GM23338 (cell line): ENCODE measurements around the gene NUP153. TPM values are rescaled to one million over a fixed set of nuclear protein-coding genes. Genes with fewer than 3 reads are reported as not detected.

Experiments used
- ATAC-seq: fragments of 200-7000 bp; cut with Tn5 transposase; 3 replicates; pipeline ENCODE4 v1.9.1; 2020
- DNase-seq: peaks from one replicate; pipeline ENCODE4 v3.0.0-alpha.2; 2015; ENCODE audit warnings: low spot score
- H2AFZ ChIP-seq: fragments of 200-600 bp; sonication (generic); 2 replicates; pipeline ENCODE4 v1.8.0; 2016; ENCODE audit warnings: antibody characterized with exemption, mild to moderate bottlenecking, moderate library complexity
- H3F3A ChIP-seq: fragments of 200-600 bp; sonication (generic); replicated peaks from 2 replicates; pipeline ENCODE4 v1.8.0; 2017; ENCODE audit warnings: antibody characterized with exemption, mixed run types, low read depth
- H3K27ac ChIP-seq: fragments of 200-600 bp; sonication (generic); 2 replicates; pipeline ENCODE4 v1.6.1; 2016; ENCODE audit warnings: low read depth
- H3K27me3 ChIP-seq: fragments of 200-600 bp; sonication (generic); 2 replicates; pipeline ENCODE4 v1.8.0; 2016; ENCODE audit warnings: mild to moderate bottlenecking, mixed run types, moderate library complexity; ENCODE audit not compliant: insufficient read depth
- H3K36me3 ChIP-seq: fragments of 200-600 bp; sonication (generic); 2 replicates; pipeline ENCODE4 v1.8.0; 2016; ENCODE audit warnings: mild to moderate bottlenecking; ENCODE audit not compliant: insufficient read depth
- H3K4me1 ChIP-seq: fragments of 200-600 bp; sonication (generic); 2 replicates; pipeline ENCODE4 v1.8.0; 2016; ENCODE audit warnings: mild to moderate bottlenecking, moderate library complexity; ENCODE audit not compliant: insufficient read depth
- H3K4me2 ChIP-seq: fragments of 200-600 bp; sonication (generic); 2 replicates; pipeline ENCODE4 v1.7.1; 2017; ENCODE audit warnings: mixed run types
- H3K4me3 ChIP-seq: fragments of 200-600 bp; sonication (generic); 2 replicates; pipeline ENCODE4 v1.6.1; 2016; ENCODE audit warnings: mixed run types
- H3K79me2 ChIP-seq: fragments of 200-600 bp; sonication (generic); replicated peaks from 2 replicates; pipeline ENCODE4 v1.8.0; 2017; ENCODE audit warnings: mild to moderate bottlenecking; ENCODE audit not compliant: insufficient read depth
- H3K9me2 ChIP-seq: fragments of 200-600 bp; sonication (generic); 2 replicates; pipeline ENCODE4 v1.8.0; 2017; ENCODE audit not compliant: insufficient read depth
- H4K20me1 ChIP-seq: fragments of 200-600 bp; sonication (generic); replicated peaks from 2 replicates; pipeline ENCODE4 v1.8.0; 2017; ENCODE audit warnings: mild to moderate bottlenecking; ENCODE audit not compliant: insufficient read depth
- H3K27ac Mint-ChIP-seq: 2 replicates; pipeline ENCODE4 v1.8.0; 2020; ENCODE audit warnings: inconsistent platforms, mild to moderate bottlenecking, moderate library complexity, mixed read lengths
- H3K27me3 Mint-ChIP-seq: 3 replicates; pipeline ENCODE4 v1.8.0; 2022; ENCODE audit warnings: low read depth, mild to moderate bottlenecking, moderate library complexity, mixed read lengths, inconsistent platforms; ENCODE audit not compliant: insufficient read depth, poor library complexity
- H3K36me3 Mint-ChIP-seq: 3 replicates; pipeline ENCODE4 v1.8.0; 2021; ENCODE audit warnings: low read depth, mild to moderate bottlenecking, inconsistent platforms, moderate library complexity, mixed read lengths
- H3K4me1 Mint-ChIP-seq: 3 replicates; pipeline ENCODE4 v1.8.0; 2020; ENCODE audit warnings: mild to moderate bottlenecking, inconsistent platforms, mixed read lengths
- H3K4me3 Mint-ChIP-seq: 3 replicates; pipeline ENCODE4 v1.8.0; 2021; ENCODE audit warnings: moderate library complexity, mild to moderate bottlenecking, inconsistent platforms, mixed read lengths
- H3K9me3 Mint-ChIP-seq: 3 replicates; pipeline ENCODE4 v1.8.0; 2020; ENCODE audit warnings: moderate library complexity, mild to moderate bottlenecking, inconsistent platforms, mixed read lengths
- CREB1 ChIP-seq: fragments of 250-450 bp; sonication (Bioruptor Pico); IDR thresholded peaks from 2 replicates; pipeline ENCODE4 v1.5.0; 2020; ENCODE audit warnings: low read depth, mild to moderate bottlenecking, moderate library complexity
- EZH2 ChIP-seq: fragments of 200-600 bp; sonication (generic); IDR thresholded peaks from one replicate; pipeline ENCODE4 v1.8.0; 2017; ENCODE audit warnings: antibody characterized with exemption, mild to moderate bottlenecking, low read depth; ENCODE audit not compliant: unreplicated experiment
- EZH2phosphoT487 ChIP-seq: fragments of 200-600 bp; sonication (generic); IDR thresholded peaks from one replicate; pipeline ENCODE4 v1.8.1; 2018; ENCODE audit warnings: antibody characterized with exemption; ENCODE audit not compliant: unreplicated experiment
- JUNB ChIP-seq: IDR thresholded peaks from one replicate; pipeline ENCODE4 v1.6.1; 2016; ENCODE audit warnings: antibody characterized with exemption; ENCODE audit not compliant: unreplicated experiment
- NANOG ChIP-seq: IDR thresholded peaks from 2 replicates; pipeline ENCODE4 v1.6.1; 2016; ENCODE audit warnings: antibody characterized with exemption, borderline replicate concordance
- POLR2AphosphoS5 ChIP-seq: IDR thresholded peaks from 2 replicates; pipeline ENCODE4 v1.6.1; 2016; ENCODE audit warnings: antibody characterized with exemption, low read depth
- STAT1 ChIP-seq: IDR thresholded peaks from one replicate; pipeline ENCODE4 v1.6.1; 2016; ENCODE audit warnings: antibody characterized with exemption; ENCODE audit not compliant: unreplicated experiment
- ZNF114 ChIP-seq: fragments of 250-450 bp; sonication (Bioruptor Pico); IDR thresholded peaks from 2 replicates; pipeline ENCODE4 v1.5.0; 2020; ENCODE audit warnings: mild to moderate bottlenecking, moderate library complexity
- ZNF331 ChIP-seq: fragments of 250-450 bp; sonication (Bioruptor Pico); IDR thresholded peaks from 2 replicates; pipeline ENCODE4 v1.5.0; 2020; ENCODE audit warnings: low read depth, mild to moderate bottlenecking, moderate library complexity
- polyA plus RNA-seq: library from polyadenylated mRNA; unstranded; fragments of >200 nt; fragmentation: Nextera tagmentation; extraction: Ambion mirVana; gene quantifications from 2 replicates; pipeline ENCODE4 v1.2.1, GENCODE V29; 2016
- total RNA-seq: library from RNA; depleted of rRNA; stranded (reverse); fragments of >200 nt; shearing (Covaris generic); gene quantifications from 2 replicates; pipeline ENCODE4 v1.2.3, GENCODE V29; 2014
- TF ChIP-seq, protein P1 (sequence below): IDR thresholded peaks from one replicate; pipeline ENCODE4 v1.6.1; 2018; ENCODE audit warnings: antibody characterized with exemption; ENCODE audit not compliant: unreplicated experiment
- TF ChIP-seq, protein P2 (sequence below), 2 experiments: fragments of 200-600 bp in 1 of 2; sonication (generic) in 1 of 2; conservative IDR thresholded peaks; 2 replicates each; pipeline versions ENCODE4 v1.5.1 to v1.6.1; 2016 to 2017; ENCODE audit warnings: antibody characterized with exemption in 2 of 2, low read depth in 2 of 2, mild to moderate bottlenecking in 2 of 2, moderate library complexity in 1 of 2
- TF ChIP-seq, protein P3 (sequence below): IDR thresholded peaks from 2 replicates; pipeline ENCODE4 v1.6.1; 2016; ENCODE audit warnings: antibody characterized with exemption
- TF ChIP-seq, protein P4 (sequence below): fragments of 250-450 bp; sonication (Bioruptor Pico); IDR thresholded peaks from 2 replicates; pipeline ENCODE4 v1.5.0; 2020; ENCODE audit warnings: mild to moderate bottlenecking, moderate library complexity

NUP153 gene
- total and polyA plus RNA-seq, 2 experiments from 2014 or later = 23.8 to 88.4 TPM

DNA sequence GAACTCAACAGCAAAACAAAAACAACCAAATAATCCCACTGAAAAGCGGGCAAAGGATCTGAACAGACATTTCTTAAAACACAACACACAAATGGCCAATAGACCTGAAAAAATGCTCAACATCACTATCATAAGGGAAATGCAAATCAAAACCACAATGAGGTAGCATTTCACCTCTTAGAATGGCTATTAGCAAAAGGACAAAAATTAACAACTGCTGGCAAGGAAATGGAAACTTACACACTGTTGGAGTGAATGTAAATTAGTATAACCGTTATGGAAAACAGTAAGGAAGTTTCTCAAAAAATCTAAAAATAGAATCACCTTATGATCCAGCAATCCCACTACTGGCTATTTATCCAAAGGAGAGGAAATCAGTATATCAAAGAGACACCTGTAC lies 85.7 kb downstream of the NUP153 start:
- Histone ChIP-seq H3K4me1 (no peaks in the 10 kb centered on the region), H3K9me2 (no peaks in the 10 kb centered on the region), H3K4me2 (no peak overlapping the region), H4K20me1 (peaks cover 25% of the 10 kb centered on the region), H3K79me2 (peaks cover 74% of the 10 kb centered on the region), H3K36me3 (peaks cover 36% of the 10 kb centered on the region), H3K27me3 (no peaks in the 10 kb centered on the region), H3K4me3 (no peak overlapping the region), H3K27ac (no peak overlapping the region), H2AFZ (no peak overlapping the region), H3F3A (no peaks in the 10 kb centered on the region; the same call in 1 of the 2 replicates)
- Mint-ChIP-seq H3K4me1 (no peaks in the 10 kb centered on the region), H3K9me3 (no peaks in the 10 kb centered on the region; the same call in 2 of the 3 replicates), H3K27me3 (no peaks in the 10 kb centered on the region), H3K27ac (no peak overlapping the region), H3K36me3 (peaks cover 71% of the 10 kb centered on the region), H3K4me3 (no peak overlapping the region)
- ATAC-seq (no peak), DNase-seq (no peak)
- no peak for TF ChIP-seq NANOG
- TF ChIP-seq, protein P1, sequence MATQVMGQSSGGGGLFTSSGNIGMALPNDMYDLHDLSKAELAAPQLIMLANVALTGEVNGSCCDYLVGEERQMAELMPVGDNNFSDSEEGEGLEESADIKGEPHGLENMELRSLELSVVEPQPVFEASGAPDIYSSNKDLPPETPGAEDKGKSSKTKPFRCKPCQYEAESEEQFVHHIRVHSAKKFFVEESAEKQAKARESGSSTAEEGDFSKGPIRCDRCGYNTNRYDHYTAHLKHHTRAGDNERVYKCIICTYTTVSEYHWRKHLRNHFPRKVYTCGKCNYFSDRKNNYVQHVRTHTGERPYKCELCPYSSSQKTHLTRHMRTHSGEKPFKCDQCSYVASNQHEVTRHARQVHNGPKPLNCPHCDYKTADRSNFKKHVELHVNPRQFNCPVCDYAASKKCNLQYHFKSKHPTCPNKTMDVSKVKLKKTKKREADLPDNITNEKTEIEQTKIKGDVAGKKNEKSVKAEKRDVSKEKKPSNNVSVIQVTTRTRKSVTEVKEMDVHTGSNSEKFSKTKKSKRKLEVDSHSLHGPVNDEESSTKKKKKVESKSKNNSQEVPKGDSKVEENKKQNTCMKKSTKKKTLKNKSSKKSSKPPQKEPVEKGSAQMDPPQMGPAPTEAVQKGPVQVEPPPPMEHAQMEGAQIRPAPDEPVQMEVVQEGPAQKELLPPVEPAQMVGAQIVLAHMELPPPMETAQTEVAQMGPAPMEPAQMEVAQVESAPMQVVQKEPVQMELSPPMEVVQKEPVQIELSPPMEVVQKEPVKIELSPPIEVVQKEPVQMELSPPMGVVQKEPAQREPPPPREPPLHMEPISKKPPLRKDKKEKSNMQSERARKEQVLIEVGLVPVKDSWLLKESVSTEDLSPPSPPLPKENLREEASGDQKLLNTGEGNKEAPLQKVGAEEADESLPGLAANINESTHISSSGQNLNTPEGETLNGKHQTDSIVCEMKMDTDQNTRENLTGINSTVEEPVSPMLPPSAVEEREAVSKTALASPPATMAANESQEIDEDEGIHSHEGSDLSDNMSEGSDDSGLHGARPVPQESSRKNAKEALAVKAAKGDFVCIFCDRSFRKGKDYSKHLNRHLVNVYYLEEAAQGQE = no peak
- TF ChIP-seq CREB1 = no peak
- TF ChIP-seq POLR2AphosphoS5 = no peak
- TF ChIP-seq, protein P2, sequence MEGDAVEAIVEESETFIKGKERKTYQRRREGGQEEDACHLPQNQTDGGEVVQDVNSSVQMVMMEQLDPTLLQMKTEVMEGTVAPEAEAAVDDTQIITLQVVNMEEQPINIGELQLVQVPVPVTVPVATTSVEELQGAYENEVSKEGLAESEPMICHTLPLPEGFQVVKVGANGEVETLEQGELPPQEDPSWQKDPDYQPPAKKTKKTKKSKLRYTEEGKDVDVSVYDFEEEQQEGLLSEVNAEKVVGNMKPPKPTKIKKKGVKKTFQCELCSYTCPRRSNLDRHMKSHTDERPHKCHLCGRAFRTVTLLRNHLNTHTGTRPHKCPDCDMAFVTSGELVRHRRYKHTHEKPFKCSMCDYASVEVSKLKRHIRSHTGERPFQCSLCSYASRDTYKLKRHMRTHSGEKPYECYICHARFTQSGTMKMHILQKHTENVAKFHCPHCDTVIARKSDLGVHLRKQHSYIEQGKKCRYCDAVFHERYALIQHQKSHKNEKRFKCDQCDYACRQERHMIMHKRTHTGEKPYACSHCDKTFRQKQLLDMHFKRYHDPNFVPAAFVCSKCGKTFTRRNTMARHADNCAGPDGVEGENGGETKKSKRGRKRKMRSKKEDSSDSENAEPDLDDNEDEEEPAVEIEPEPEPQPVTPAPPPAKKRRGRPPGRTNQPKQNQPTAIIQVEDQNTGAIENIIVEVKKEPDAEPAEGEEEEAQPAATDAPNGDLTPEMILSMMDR (conservative IDR thresholded peaks at IDR 0.05; ENCODE audit: low read depth in 2 of 2) = no peak
- no peak for TF ChIP-seq EZH2
- TF ChIP-seq, protein P3, sequence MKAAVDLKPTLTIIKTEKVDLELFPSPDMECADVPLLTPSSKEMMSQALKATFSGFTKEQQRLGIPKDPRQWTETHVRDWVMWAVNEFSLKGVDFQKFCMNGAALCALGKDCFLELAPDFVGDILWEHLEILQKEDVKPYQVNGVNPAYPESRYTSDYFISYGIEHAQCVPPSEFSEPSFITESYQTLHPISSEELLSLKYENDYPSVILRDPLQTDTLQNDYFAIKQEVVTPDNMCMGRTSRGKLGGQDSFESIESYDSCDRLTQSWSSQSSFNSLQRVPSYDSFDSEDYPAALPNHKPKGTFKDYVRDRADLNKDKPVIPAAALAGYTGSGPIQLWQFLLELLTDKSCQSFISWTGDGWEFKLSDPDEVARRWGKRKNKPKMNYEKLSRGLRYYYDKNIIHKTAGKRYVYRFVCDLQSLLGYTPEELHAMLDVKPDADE = no peak
- TF ChIP-seq, protein P4, sequence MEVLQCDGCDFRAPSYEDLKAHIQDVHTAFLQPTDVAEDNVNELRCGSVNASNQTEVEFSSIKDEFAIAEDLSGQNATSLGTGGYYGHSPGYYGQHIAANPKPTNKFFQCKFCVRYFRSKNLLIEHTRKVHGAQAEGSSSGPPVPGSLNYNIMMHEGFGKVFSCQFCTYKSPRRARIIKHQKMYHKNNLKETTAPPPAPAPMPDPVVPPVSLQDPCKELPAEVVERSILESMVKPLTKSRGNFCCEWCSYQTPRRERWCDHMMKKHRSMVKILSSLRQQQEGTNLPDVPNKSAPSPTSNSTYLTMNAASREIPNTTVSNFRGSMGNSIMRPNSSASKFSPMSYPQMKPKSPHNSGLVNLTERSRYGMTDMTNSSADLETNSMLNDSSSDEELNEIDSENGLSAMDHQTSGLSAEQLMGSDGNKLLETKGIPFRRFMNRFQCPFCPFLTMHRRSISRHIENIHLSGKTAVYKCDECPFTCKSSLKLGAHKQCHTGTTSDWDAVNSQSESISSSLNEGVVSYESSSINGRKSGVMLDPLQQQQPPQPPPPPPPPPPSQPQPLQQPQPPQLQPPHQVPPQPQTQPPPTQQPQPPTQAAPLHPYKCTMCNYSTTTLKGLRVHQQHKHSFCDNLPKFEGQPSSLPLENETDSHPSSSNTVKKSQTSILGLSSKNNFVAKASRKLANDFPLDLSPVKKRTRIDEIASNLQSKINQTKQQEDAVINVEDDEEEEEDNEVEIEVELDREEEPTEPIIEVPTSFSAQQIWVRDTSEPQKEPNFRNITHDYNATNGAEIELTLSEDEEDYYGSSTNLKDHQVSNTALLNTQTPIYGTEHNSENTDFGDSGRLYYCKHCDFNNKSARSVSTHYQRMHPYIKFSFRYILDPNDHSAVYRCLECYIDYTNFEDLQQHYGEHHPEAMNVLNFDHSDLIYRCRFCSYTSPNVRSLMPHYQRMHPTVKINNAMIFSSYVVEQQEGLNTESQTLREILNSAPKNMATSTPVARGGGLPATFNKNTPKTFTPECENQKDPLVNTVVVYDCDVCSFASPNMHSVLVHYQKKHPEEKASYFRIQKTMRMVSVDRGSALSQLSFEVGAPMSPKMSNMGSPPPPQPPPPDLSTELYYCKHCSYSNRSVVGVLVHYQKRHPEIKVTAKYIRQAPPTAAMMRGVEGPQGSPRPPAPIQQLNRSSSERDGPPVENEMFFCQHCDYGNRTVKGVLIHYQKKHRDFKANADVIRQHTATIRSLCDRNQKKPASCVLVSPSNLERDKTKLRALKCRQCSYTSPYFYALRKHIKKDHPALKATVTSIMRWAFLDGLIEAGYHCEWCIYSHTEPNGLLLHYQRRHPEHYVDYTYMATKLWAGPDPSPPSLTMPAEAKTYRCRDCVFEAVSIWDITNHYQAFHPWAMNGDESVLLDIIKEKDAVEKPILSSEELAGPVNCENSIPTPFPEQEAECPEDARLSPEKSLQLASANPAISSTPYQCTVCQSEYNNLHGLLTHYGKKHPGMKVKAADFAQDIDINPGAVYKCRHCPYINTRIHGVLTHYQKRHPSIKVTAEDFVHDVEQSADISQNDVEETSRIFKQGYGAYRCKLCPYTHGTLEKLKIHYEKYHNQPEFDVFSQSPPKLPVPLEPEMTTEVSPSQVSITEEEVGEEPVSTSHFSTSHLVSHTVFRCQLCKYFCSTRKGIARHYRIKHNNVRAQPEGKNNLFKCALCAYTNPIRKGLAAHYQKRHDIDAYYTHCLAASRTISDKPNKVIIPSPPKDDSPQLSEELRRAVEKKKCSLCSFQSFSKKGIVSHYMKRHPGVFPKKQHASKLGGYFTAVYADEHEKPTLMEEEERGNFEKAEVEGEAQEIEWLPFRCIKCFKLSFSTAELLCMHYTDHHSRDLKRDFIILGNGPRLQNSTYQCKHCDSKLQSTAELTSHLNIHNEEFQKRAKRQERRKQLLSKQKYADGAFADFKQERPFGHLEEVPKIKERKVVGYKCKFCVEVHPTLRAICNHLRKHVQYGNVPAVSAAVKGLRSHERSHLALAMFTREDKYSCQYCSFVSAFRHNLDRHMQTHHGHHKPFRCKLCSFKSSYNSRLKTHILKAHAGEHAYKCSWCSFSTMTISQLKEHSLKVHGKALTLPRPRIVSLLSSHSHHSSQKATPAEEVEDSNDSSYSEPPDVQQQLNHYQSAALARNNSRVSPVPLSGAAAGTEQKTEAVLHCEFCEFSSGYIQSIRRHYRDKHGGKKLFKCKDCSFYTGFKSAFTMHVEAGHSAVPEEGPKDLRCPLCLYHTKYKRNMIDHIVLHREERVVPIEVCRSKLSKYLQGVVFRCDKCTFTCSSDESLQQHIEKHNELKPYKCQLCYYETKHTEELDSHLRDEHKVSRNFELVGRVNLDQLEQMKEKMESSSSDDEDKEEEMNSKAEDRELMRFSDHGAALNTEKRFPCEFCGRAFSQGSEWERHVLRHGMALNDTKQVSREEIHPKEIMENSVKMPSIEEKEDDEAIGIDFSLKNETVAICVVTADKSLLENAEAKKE (CRISPR knock-in tag) = no peak
- TF ChIP-seq EZH2phosphoT487 = no peak
- no peak for TF ChIP-seq ZNF114 (CRISPR knock-in tag)
- no peak for TF ChIP-seq ZNF331 (CRISPR knock-in tag)
- TF ChIP-seq STAT1 = no peak
- no peak for TF ChIP-seq JUNB
